ENCODE data around the gene AQP1. TPM values are rescaled to one million over a fixed set of nuclear protein-coding genes. Genes with fewer than 3 reads are reported as not detected.

The AQP1 gene
- 6.1 TPM for polyA plus RNA-seq (2012; ENCODE audit: insufficient read depth, insufficient read length, low read depth)

DNA sequence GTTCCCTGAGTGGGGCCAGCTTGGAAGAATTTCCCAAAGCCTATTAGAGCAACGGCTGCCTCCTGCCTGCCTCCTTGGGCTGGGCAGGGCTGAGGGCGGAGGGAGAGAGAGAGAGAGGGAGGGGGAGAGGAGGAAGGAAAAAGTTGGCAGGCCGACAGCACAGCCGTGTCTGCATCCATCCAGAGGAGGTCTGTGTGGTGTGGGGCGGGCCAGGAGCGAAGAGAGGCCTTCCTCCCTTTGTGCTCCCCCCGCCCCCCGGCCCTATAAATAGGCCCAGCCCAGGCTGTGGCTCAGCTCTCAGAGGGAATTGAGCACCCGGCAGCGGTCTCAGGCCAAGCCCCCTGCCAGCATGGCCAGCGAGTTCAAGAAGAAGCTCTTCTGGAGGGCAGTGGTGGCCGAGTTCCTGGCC lies at the start of gene AQP1:
TSS of gene AQP1 (plus strand) at position 293 of the 409 bp plus-strand sequence. CDS start at position 350, 57 bp downstream.
- peak; percentile 79 for DNase-seq
- no peaks in the 10 kb centered on the region for H3K36me3 ChIP-seq
- no peak within 1 kb of the TSS; the same call in 1 of the 2 replicates for H3K4me3 ChIP-seq (ENCODE audit: low read depth, low read length)
- H3K9me3 ChIP-seq, result no peaks in the 10 kb centered on the region
- peaks cover 36% of the 10 kb centered on the region for H3K4me1 ChIP-seq
- TF ChIP-seq, protein P1, sequence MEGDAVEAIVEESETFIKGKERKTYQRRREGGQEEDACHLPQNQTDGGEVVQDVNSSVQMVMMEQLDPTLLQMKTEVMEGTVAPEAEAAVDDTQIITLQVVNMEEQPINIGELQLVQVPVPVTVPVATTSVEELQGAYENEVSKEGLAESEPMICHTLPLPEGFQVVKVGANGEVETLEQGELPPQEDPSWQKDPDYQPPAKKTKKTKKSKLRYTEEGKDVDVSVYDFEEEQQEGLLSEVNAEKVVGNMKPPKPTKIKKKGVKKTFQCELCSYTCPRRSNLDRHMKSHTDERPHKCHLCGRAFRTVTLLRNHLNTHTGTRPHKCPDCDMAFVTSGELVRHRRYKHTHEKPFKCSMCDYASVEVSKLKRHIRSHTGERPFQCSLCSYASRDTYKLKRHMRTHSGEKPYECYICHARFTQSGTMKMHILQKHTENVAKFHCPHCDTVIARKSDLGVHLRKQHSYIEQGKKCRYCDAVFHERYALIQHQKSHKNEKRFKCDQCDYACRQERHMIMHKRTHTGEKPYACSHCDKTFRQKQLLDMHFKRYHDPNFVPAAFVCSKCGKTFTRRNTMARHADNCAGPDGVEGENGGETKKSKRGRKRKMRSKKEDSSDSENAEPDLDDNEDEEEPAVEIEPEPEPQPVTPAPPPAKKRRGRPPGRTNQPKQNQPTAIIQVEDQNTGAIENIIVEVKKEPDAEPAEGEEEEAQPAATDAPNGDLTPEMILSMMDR (IDR thresholded peaks at IDR 0.05; ENCODE audit: low read depth, low read length), result no peak
- no peaks in the 10 kb centered on the region for H3K27me3 ChIP-seq

DNA sequence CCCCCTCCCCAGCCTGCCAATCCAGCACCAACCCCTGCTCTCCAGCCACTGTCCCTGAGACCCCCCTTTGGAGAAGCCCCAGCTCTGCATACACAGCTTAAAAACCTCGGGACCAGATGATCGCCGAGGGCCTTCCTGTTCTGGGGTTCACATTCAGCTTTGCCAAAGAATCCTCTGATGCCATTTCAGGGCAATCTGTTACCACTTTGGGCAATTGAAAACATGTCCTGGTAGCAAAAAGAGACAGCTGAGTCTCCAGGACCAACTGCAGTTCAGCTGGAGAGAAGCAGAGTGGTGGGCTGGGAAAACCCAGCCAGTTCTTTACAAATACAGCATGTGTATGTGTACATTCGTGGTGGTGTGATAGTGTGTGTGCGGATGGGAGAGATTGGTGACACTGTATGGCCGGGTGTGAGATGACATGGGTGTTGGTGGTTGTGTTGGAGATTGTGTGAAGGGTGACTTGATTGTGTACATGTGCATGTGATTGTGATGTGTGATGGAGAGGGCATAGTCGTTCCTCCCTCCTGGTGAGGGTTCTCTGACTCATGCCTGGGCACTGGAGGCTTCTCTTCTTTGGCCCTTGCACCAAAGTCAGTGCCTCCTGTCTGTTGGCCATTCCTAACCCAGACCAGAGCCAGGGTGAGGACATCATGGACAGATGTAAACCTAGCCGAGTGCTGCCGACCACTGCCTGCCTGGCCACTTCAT lies 48.5 kb upstream of the AQP1 start:
- Histone ChIP-seq H3K36me3 (no peaks in the 10 kb centered on the region), H3K9me3 (no peaks in the 10 kb centered on the region), H3K4me3 (ENCODE audit: low read depth, low read length) (no peak overlapping the region), H3K27me3 (no peaks in the 10 kb centered on the region), H3K4me1 (no peaks in the 10 kb centered on the region)
- TF ChIP-seq, protein P1 (IDR thresholded peaks at IDR 0.05; ENCODE audit: low read depth, low read length), result no peak
- DNase-seq, result no peak

DNA sequence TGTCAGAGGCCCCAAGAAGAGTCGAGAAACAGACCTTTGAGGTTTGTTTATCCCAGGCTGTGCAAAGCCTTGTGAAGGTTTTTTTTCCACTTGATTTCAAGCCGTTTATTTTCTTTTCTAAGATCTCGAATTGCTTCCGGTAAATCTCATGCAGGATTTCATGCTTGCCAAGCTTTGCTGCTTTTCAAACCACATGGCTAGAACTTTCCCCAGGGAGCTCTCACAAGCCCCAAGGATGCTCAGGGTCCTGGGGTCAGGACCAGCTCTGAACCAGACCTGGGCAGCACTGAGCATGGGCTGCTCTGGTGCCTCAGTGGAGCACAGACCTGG lies 48.0 kb upstream of the AQP1 start:
- Histone ChIP-seq H3K4me1 (no peaks in the 10 kb centered on the region), H3K4me3 (ENCODE audit: low read depth, low read length) (no peak overlapping the region), H3K9me3 (no peaks in the 10 kb centered on the region), H3K36me3 (no peaks in the 10 kb centered on the region), H3K27me3 (no peaks in the 10 kb centered on the region)
- no peak for DNase-seq
- TF ChIP-seq, protein P1 (IDR thresholded peaks at IDR 0.05; ENCODE audit: low read depth, low read length), result no peak

DNA sequence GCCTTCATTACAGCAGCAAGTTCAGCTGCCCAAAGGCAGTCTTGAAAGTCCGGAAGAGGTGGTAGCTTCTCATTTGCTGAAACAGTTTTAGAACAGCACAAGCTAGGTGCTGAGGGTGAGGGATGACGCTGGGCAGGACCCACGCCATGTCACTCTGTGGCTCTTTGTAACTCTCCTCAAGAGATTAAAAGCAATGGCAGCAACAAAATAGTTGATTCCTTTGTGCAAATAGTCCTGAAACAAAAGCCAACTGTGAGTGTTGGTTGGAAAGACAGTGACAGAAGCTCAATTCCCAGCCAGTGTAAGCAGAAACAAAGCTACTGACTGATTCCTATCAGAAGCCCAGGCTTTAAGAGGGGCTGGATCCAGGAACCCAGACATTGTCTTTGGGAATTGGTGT lies 47.6 kb upstream of the AQP1 start:
- DNase-seq, result no peak
- no peaks in the 10 kb centered on the region for H3K9me3 ChIP-seq
- H3K27me3 ChIP-seq, result no peaks in the 10 kb centered on the region
- H3K4me1 ChIP-seq, result no peaks in the 10 kb centered on the region
- TF ChIP-seq, protein P1 (IDR thresholded peaks at IDR 0.05; ENCODE audit: low read depth, low read length), result no peak
- no peak overlapping the region for H3K4me3 ChIP-seq (ENCODE audit: low read depth, low read length)
- H3K36me3 ChIP-seq, result no peaks in the 10 kb centered on the region

DNA sequence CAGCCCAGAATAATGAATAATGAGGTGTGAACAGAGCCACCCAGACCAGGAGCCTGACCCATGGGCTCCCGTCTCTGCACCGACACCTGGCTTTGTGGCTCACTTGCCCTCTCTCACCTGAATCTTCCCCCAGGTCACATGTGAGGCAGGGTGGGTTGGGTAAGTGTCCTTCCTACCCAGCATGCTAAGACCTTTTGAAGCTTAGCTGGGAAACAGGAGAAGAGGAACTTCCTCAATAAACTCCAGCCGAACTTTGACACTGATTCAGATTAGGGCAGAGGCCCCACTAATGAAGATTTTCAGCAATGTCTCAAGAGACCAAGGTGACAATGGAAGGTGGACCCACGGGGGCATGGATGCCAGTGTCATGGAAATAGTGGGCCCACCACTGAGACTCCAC lies 46.6 kb upstream of the AQP1 start:
- TF ChIP-seq, protein P1 (IDR thresholded peaks at IDR 0.05; ENCODE audit: low read depth, low read length), result no peak
- H3K36me3 ChIP-seq, result no peaks in the 10 kb centered on the region
- no peaks in the 10 kb centered on the region for H3K27me3 ChIP-seq
- H3K4me3 ChIP-seq (ENCODE audit: low read depth, low read length), result no peak overlapping the region
- H3K4me1 ChIP-seq, result 0 out of 2 replicates have a peak, but pooled peaks cover 3% of the 10 kb centered on the region
- H3K9me3 ChIP-seq, result no peaks in the 10 kb centered on the region
- DNase-seq, result no peak

DNA sequence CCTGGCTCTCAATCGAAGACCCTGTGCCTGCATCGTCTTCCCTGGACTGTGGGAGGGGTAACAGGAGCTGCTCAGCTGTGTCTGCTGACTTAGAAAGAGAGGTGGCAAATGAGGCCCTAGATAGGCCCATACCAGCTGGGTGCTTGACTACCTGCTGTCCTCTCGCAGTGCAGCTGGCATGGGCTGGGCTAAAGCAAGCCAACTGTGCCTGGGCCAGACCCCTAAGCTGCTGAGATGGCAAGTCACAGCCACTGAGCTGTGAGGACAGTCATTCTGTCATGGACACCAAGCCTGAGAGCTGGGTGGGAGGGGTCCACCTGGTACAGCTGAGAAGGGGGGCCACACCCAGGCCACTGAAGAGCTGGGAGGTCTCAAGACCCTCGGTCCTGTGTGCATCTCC lies 45.8 kb upstream of the AQP1 start:
- no peak for DNase-seq
- Histone ChIP-seq H3K36me3 (no peaks in the 10 kb centered on the region), H3K4me3 (ENCODE audit: low read depth, low read length) (no peak overlapping the region), H3K4me1 (0 out of 2 replicates have a peak, but pooled peaks cover 6% of the 10 kb centered on the region), H3K9me3 (no peaks in the 10 kb centered on the region), H3K27me3 (no peaks in the 10 kb centered on the region)
- TF ChIP-seq, protein P1 (IDR thresholded peaks at IDR 0.05; ENCODE audit: low read depth, low read length), result no peak
